Measurements from ENCODE around the gene PTGIS. TPM values are rescaled to one million over a fixed set of nuclear protein-coding genes. Genes with fewer than 3 reads are reported as not detected.

PTGIS gene
- total and polyA plus RNA-seq, 12 donors, result 6.5 to 66.8 (median 20.2) TPM

DNA sequence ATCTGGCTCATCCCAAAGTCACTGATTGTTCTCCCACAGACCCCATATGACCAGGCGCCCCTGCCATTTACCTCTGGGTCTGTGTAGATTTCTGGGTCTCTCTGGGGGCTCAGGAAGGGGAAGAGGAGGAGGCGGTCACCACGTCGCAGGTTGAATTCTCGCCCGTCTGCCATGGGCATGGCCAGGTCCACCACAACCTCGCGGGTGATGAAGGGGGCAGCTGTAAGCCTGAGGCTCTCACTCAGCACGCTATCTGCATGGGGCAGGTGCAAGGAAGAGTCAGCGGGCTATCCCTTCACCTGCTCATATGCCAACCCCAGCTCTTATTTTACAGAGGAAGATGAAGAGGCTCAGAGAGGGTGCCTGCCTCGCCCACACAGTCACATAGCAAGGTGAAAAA lies 54.9 kb downstream of the PTGIS start:
- intact Hi-C loops (cut with DNase I), result no loop called here
- WGBS, 2 donors, result 92% methylated on average over 11 of the region's 11 CpGs

DNA sequence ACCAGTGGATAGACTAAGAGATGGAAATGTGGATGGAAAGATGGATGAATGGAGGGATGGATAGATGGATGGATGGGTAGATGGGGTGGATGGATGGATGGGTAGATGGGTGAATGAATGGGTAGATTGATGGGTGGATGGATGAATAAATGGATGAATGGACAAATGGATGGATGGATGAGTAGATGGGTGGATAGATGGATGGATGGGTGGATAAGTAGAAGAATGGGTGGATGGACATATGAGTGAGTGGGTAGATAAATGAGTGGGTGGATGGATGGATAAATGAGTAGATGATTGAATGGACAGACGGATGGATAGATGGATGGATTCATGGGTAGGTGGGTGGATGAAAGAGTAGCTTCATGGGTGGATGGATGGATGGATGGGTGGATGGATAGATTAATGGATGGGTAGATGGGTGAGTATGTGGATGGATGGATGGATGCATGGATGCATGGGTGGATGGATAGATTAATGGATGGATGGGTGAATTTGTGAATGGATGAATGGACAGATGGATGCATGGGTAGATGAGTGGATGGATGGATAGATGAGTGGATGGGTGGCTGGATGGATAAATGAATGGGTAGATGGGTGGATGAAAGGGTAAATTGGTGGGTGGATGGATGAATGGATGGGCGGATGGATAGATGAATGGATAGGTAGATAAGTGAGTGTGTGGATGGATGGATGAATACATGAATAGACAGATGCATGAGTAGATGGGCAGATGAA lies 56.0 kb downstream of the PTGIS start:
- DNase-seq, result no peak
- no peak overlapping the region for H3K4me3 ChIP-seq
- intact Hi-C loops (cut with DNase I), result no loop called here
- H3K27ac ChIP-seq, result no peak overlapping the region
- 90 to 98% methylated on average over 2 of the region's 2 CpGs for WGBS, 2 donors
- H3K9me3 ChIP-seq, result no peaks in the 10 kb centered on the region
- peaks cover 0 to 3% (median 0%) of the 10 kb centered on the region in 7 donors for H3K27me3 ChIP-seq
- peaks cover 0 to 49% (median 0%) of the 10 kb centered on the region in 9 donors for H3K36me3 ChIP-seq
- H3K4me1 ChIP-seq, result peaks cover 0 to 14% (median 7%) of the 10 kb centered on the region in 9 donors
- TF ChIP-seq, protein P1, sequence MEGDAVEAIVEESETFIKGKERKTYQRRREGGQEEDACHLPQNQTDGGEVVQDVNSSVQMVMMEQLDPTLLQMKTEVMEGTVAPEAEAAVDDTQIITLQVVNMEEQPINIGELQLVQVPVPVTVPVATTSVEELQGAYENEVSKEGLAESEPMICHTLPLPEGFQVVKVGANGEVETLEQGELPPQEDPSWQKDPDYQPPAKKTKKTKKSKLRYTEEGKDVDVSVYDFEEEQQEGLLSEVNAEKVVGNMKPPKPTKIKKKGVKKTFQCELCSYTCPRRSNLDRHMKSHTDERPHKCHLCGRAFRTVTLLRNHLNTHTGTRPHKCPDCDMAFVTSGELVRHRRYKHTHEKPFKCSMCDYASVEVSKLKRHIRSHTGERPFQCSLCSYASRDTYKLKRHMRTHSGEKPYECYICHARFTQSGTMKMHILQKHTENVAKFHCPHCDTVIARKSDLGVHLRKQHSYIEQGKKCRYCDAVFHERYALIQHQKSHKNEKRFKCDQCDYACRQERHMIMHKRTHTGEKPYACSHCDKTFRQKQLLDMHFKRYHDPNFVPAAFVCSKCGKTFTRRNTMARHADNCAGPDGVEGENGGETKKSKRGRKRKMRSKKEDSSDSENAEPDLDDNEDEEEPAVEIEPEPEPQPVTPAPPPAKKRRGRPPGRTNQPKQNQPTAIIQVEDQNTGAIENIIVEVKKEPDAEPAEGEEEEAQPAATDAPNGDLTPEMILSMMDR (IDR thresholded peaks at IDR 0.05), result no peak
- ATAC-seq, result no peak

More for the DNA sequence above, 54.9 kb downstream of the PTGIS start:
- Histone ChIP-seq H3K4me3 (no peak overlapping the region), H3K9me3 (no peaks in the 10 kb centered on the region), H3K36me3 (peaks cover 0 to 43% (median 0%) of the 10 kb centered on the region in 9 donors), H3K4me1 (peaks cover 0 to 14% (median 7%) of the 10 kb centered on the region in 9 donors), H3K27ac (no peak overlapping the region), H3K27me3 (peaks cover 0 to 5% (median 0%) of the 10 kb centered on the region in 7 donors)
- TF ChIP-seq, protein P1 (IDR thresholded peaks at IDR 0.05), result no peak
- no peak for ATAC-seq
- no peak for DNase-seq

DNA sequence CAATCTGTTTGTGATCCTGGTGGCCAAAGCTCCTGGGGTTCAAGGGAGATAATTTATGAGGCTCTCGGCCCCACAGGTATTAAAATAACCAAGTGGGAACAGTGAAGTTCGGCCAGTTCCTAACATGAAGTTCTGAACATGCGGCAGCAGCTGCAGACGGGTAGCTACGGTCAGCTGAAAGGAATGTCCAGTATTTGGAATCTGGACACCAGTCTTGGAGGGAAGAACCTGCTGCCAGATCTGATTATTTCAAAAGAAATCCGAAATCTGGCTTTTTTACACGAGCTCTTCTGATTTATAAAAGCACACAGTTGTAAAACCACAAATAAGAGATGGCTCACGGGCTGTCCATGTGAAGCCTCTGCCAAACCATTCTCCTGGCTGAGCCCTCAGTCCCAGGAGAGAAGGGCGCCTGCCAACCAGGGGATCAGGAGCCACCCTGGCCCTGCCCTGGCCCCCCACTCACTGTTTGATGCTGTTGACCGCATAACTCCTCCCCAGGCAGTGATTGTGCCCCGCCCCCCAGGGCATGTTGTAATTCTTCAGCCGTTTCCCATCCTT lies 57.3 kb downstream of the PTGIS start:
- Histone ChIP-seq H3K27ac (peak overlapping the region in 7 of 10 donors; percentile 4 to 59 (median 41)), H3K36me3 (peaks cover 0 to 51% (median 0%) of the 10 kb centered on the region in 9 donors), H3K4me3 (no peak overlapping the region), H3K27me3 (peaks cover 0 to 12% (median 5%) of the 10 kb centered on the region in 7 donors), H3K4me1 (peaks cover 0 to 19% (median 8%) of the 10 kb centered on the region in 9 donors), H3K9me3 (no peaks in the 10 kb centered on the region)
- intact Hi-C loops (cut with DNase I), result no loop called here
- ATAC-seq (peak; percentile 58 to 85 (median 66)), DNase-seq (peak; percentile 23 to 59)
- TF ChIP-seq, protein P1 (IDR thresholded peaks at IDR 0.05), result no peak
- 53 to 56% methylated on average over 12 of the region's 12 CpGs for WGBS, 2 donors

DNA sequence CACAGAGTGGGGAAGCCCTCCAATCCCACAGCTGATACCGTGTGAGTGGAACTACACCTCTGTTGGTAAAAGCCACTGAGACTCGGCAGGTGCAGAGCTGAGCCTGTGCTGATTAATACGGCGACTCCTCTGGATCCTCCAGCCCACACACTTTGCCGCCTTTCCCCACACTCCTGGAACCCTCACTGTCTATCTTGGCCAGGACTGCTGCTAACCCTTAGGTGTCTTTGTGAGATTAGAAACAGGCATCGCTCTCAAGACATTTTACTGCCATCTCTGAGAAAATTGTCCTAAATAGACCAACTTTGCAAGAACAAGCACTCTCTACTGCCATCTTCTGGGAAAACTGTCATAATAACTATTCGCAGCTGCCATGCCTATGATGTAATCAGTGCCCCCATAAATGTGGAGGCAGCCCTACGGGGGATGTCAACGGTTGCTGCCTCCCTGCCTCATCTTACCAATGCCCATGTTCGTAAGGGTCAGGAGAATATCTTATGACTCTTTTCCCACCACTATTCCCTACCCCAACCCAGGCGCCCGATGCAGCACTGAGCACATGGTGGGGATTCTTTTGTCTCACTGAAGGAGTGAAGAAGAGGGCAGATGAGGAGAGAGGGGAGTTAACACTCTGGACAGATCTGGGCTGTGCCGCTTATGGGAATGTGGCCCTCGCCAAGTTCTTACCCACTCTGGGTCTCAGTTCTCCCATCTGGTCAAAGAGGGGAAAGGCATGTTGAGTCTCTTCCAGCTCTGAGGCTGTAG lies 59.3 kb downstream of the PTGIS start:
- peaks cover 0 to 15% (median 7%) of the 10 kb centered on the region in 7 donors for H3K27me3 ChIP-seq
- TF ChIP-seq, protein P1 (IDR thresholded peaks at IDR 0.05), result peak in 8 of 9 donors; percentile 37 to 69 (median 59)
- H3K36me3 ChIP-seq, result peaks cover 0 to 43% (median 0%) of the 10 kb centered on the region in 9 donors
- H3K27ac ChIP-seq, result no peak overlapping the region
- ATAC-seq (peak in 3 of 8 donors; percentile 2 to 34 (median 20)), DNase-seq (no peak)
- H3K4me1 ChIP-seq, result peaks cover 0 to 25% (median 8%) of the 10 kb centered on the region in 9 donors
- no peak overlapping the region for H3K4me3 ChIP-seq
- WGBS, 2 donors, result 58 to 62% methylated on average over 14 of the region's 14 CpGs
- intact Hi-C loops (cut with DNase I), result loop anchor here in 6 of 10 donors (1.0 to 5.0 kb wide), 3 partner anchors 174 to 176 kb away; no protein-coding TSS in a partner anchor
- H3K9me3 ChIP-seq, result no peaks in the 10 kb centered on the region

Data from heart right ventricle (tissue), 16 donors.